ENCODE results near the gene TOX2.

DNA sequence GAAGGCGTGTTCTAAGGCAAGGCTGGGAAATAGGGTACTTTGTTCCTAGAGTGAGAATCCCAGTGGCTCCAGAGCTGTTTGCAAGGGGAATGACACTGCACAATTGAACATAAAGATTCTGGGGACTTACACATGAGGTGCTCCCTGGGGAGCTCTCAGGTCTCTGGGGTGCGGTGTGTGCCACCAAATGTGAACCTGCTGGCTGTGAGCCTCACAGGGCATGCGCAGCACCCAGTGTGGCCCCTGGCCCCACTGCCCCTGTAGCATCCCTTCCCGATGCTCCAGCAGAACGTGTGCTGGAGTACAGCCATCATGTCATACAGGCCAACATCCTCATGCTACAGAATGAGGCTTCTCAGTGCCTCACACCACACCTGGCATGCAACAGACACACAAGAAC, 68.2 kb downstream of the TOX2 start:
- TF ChIP-seq, protein P1, sequence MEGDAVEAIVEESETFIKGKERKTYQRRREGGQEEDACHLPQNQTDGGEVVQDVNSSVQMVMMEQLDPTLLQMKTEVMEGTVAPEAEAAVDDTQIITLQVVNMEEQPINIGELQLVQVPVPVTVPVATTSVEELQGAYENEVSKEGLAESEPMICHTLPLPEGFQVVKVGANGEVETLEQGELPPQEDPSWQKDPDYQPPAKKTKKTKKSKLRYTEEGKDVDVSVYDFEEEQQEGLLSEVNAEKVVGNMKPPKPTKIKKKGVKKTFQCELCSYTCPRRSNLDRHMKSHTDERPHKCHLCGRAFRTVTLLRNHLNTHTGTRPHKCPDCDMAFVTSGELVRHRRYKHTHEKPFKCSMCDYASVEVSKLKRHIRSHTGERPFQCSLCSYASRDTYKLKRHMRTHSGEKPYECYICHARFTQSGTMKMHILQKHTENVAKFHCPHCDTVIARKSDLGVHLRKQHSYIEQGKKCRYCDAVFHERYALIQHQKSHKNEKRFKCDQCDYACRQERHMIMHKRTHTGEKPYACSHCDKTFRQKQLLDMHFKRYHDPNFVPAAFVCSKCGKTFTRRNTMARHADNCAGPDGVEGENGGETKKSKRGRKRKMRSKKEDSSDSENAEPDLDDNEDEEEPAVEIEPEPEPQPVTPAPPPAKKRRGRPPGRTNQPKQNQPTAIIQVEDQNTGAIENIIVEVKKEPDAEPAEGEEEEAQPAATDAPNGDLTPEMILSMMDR (IDR thresholded peaks at IDR 0.05), result no peak
- TF ChIP-seq POLR2A (IDR thresholded peaks at IDR 0.05), result no peak
- no peak for TF ChIP-seq POLR2AphosphoS5 (IDR thresholded peaks at IDR 0.05)
- no peak for TF ChIP-seq EP300 (IDR thresholded peaks at IDR 0.05)
